Measurements from ENCODE around the gene AKAP8.

- no peak for TF ChIP-seq REST (IDR thresholded peaks at IDR 0.05; ENCODE audit: unreplicated experiment)
- no peak for TF ChIP-seq CREB1 (CRISPR knock-in tag; IDR thresholded peaks at IDR 0.05; ENCODE audit: low read depth)
- no peak for TF ChIP-seq CTCF (conservative IDR thresholded peaks at IDR 0.05; ENCODE audit: low read depth in 2 of 2)
- TF ChIP-seq EZH2phosphoT487 (IDR thresholded peaks at IDR 0.05; ENCODE audit: unreplicated experiment) = no peak
- no peak for TF ChIP-seq POLR2AphosphoS5 (IDR thresholded peaks at IDR 0.05; ENCODE audit: low read depth)
- no peak for TF ChIP-seq EZH2 (IDR thresholded peaks at IDR 0.05; ENCODE audit: low read depth, unreplicated experiment)
- TF ChIP-seq JUNB (IDR thresholded peaks at IDR 0.05; ENCODE audit: unreplicated experiment) = no peak
- no peak for TF ChIP-seq ZNF331 (CRISPR knock-in tag; IDR thresholded peaks at IDR 0.05; ENCODE audit: low read depth)
Observed at GRCh38 chr19:15373644-15374043, 5.9 kb downstream of the AKAP8 start.

Measured in GM23338 (cell line).